ENCODE measurements around the gene F5. TPM values are rescaled to one million over a fixed set of nuclear protein-coding genes. Genes with fewer than 3 reads are reported as not detected.
A peak's percentile ranks its signal among the peaks of the same experiment; 100 is the strongest.

F5 gene
- total and polyA plus RNA-seq, 9 of the 15 experiments (the other 6 are each of a cell fraction or from before 2014, with no cell fraction given): 0.03 to 0.13 TPM; not detected in 7

GRCh38 chr1:169483500-169483966 is 102.7 kb downstream of the F5 start (continued):
- TF ChIP-seq MITF (IDR thresholded peaks at IDR 0.05) (peak; percentile 48; the same call in 1 of the 2 replicates), NR2C1 (IDR thresholded peaks at IDR 0.05) (no peak), NR2C1 (tag; IDR thresholded peaks at IDR 0.05) (peak; percentile 23; the same call in 1 of the 2 replicates), KAT7 (CRISPR knock-in tag; IDR thresholded peaks at IDR 0.05; ENCODE audit: borderline replicate concordance) (0 out of 2 replicates have a peak, but pooled peaks have one; percentile 14), HDAC1 (IDR thresholded peaks at IDR 0.05) (peak in 1 of 2 experiments; percentile 89; a peak in 2 of 4 replicates), TFAP4 (CRISPR knock-in tag; IDR thresholded peaks at IDR 0.05; ENCODE audit: borderline replicate concordance) (peak; percentile 42; the same call in 1 of the 2 replicates), ZNF778 (CRISPR knock-in tag; IDR thresholded peaks at IDR 0.05) (no peak), NR2C2 (CRISPR knock-in tag; IDR thresholded peaks at IDR 0.05) (no peak), NR2C2 (tag; IDR thresholded peaks at IDR 0.05) (peak; percentile 73), CEBPB (tag; IDR thresholded peaks at IDR 0.05) (peak; percentile 41; the same call in 1 of the 2 replicates), HNRNPLL (IDR thresholded peaks at IDR 0.05; ENCODE audit: low read depth, low read length, poor library complexity, severe bottlenecking) (no peak), NCOA2 (IDR thresholded peaks at IDR 0.05; ENCODE audit: partially characterized antibody in 2 of 2) (no peak), ETV1 (tag; conservative IDR thresholded peaks at IDR 0.05; ENCODE audit: low read depth) (0 out of 2 replicates have a peak, but pooled peaks have one; percentile 24), PKNOX1 (IDR thresholded peaks at IDR 0.05) (peak; percentile 60; the same call in 1 of the 2 replicates), SP1 (CRISPR knock-in tag; IDR thresholded peaks at IDR 0.05) (peak; percentile 70; the same call in 1 of the 2 replicates), TBP (optimal IDR thresholded peaks at IDR 0.05; ENCODE audit: low read depth, low read length) (peak; percentile 72), TRIM24 (IDR thresholded peaks at IDR 0.05) (peak in 1 of 2 experiments; percentile 19; a peak in 1 of 4 replicates)
